ENCODE data around the gene ING3. TPM values are rescaled to one million over a fixed set of nuclear protein-coding genes. Genes with fewer than 3 reads are reported as not detected.
A peak's percentile ranks its signal among the peaks of the same experiment; 100 is the strongest.

The ING3 gene
- total and polyA plus RNA-seq, 9 of the 15 experiments (the other 6 are each of a cell fraction or from before 2014, with no cell fraction given), result 22.8 to 233 (median 50.4) TPM

GRCh38 chr7:121000081-121000983 is 49.8 kb downstream of the ING3 start (continued):
- TF ChIP-seq HNRNPH1 (optimal IDR thresholded peaks at IDR 0.05; ENCODE audit: low read depth, low read length) (no peak), ZNF347 (CRISPR knock-in tag; IDR thresholded peaks at IDR 0.05; ENCODE audit: low read depth) (no peak), ZNF224 (CRISPR knock-in tag; IDR thresholded peaks at IDR 0.05) (no peak), RAD51 (IDR thresholded peaks at IDR 0.05; ENCODE audit: borderline replicate concordance, low read depth) (no peak), ZNF197 (CRISPR knock-in tag; IDR thresholded peaks at IDR 0.05; ENCODE audit: low read depth) (no peak), ZNF318 (IDR thresholded peaks at IDR 0.05; ENCODE audit: borderline replicate concordance in 1 of 2, low read depth in 1 of 2) (peak in 1 of 2 experiments; percentile 57; a peak in 1 of 4 replicates), ARID4B (CRISPR knock-in tag; IDR thresholded peaks at IDR 0.05) (no peak), MLX (CRISPR knock-in tag; conservative IDR thresholded peaks at IDR 0.05) (no peak), NBN (IDR thresholded peaks at IDR 0.05; ENCODE audit: low read depth) (no peak), XRCC5 (IDR thresholded peaks at IDR 0.05; ENCODE audit: low read depth, low read length) (no peak)
